B cell (primary cell): Measurements from ENCODE around the gene ARHGAP11A. TPM values are rescaled to one million over a fixed set of nuclear protein-coding genes. Genes with fewer than 3 reads are reported as not detected.

Source experiments
- ATAC-seq: fragments of 200-7000 bp; cut with Tn5 transposase; one replicate; pipeline ENCODE4 v1.10.0; 2021; ENCODE audit warnings: low read depth, mild to moderate bottlenecking, moderate number of reproducible peaks, moderate library complexity
- CTCF ChIA-PET: fragments of 350-600 bp; sonication (Branson Sonifier 250); formaldehyde crosslinking; loops from one replicate; lab custom pipeline; 2021; ENCODE audit warnings: antibody characterized with exemption, inconsistent platforms; lab: Charles Lee
- POLR2A ChIA-PET: fragments of 350-600 bp; sonication (Branson Sonifier 250); formaldehyde crosslinking; loops from one replicate; lab custom pipeline; 2021; ENCODE audit warnings: antibody characterized with exemption; lab: Charles Lee
- DNase-seq: peaks from one replicate; pipeline ENCODE4 v3.0.0; 2013
- H2AFZ ChIP-seq: 2 replicates; pipeline ENCODE4 v1.6.1; 2012; ENCODE audit warnings: mild to moderate bottlenecking, low read depth, low read length; ENCODE audit not compliant: insufficient read depth, poor library complexity, severe bottlenecking
- H3K27ac ChIP-seq, 2 donors: 1 replicate in 1 of 2; 2 replicates in 1 of 2; pipeline ENCODE4 v1.5.1; 2012 to 2013; ENCODE audit warnings: low read length in 2 of 2, mild to moderate bottlenecking in 2 of 2, moderate library complexity in 1 of 2
- H3K27me3 ChIP-seq, 4 experiments: fragments of 200-600 bp in 1 of 4; sonication (generic) in 1 of 4; replicated peaks in 1 of 4; 1 replicate in 2 of 4; 2 replicates in 2 of 4; pipeline versions ENCODE4 v1.6.1 to v1.7.0; 2013 to 2016; ENCODE audit warnings: low read length in 3 of 4, mild to moderate bottlenecking in 2 of 4, mixed read lengths in 1 of 4, moderate library complexity in 1 of 4; ENCODE audit not compliant: insufficient read depth in 4 of 4, control insufficient read depth in 3 of 4; ENCODE audit errors: control extremely low read depth in 1 of 4
- H3K36me3 ChIP-seq, 2 experiments: replicated peaks in 1 of 2; 1 replicate in 1 of 2; 2 replicates in 1 of 2; pipeline versions ENCODE4 v1.6.1 to v1.7.1; 2013; ENCODE audit warnings: low read length in 1 of 2; ENCODE audit not compliant: insufficient read depth in 2 of 2, control insufficient read depth in 1 of 2; ENCODE audit errors: control extremely low read depth in 1 of 2, extremely low read depth in 1 of 2
- H3K4me1 ChIP-seq, 2 donors: fragments of 200-600 bp in 1 of 2; sonication (generic) in 1 of 2; 1 replicate in 1 of 2; 2 replicates in 1 of 2; pipeline versions ENCODE4 v1.5.1 to v1.6.1; 2013 to 2017; ENCODE audit warnings: low read length in 2 of 2; ENCODE audit not compliant: control insufficient read depth in 2 of 2, insufficient read depth in 2 of 2
- H3K4me2 ChIP-seq: replicated peaks from 2 replicates; pipeline ENCODE3; 2012; ENCODE audit warnings: mild to moderate bottlenecking, low read depth, low read length; ENCODE audit not compliant: poor library complexity, severe bottlenecking
- H3K4me3 ChIP-seq, 5 experiments: fragments of 200-600 bp in 1 of 5; sonication (generic) in 1 of 5; 1 replicate in 3 of 5; 2 replicates in 2 of 5; pipeline versions ENCODE4 v1.5.1 to v1.7.0; 2011 to 2016; ENCODE audit warnings: low read length in 4 of 5, mild to moderate bottlenecking in 4 of 5, low read depth in 2 of 5, control low read depth in 1 of 5, moderate library complexity in 1 of 5; ENCODE audit not compliant: insufficient read depth in 1 of 5; ENCODE audit errors: control extremely low read depth in 1 of 5, extremely low read depth in 1 of 5
- H3K79me2 ChIP-seq: fragments of 200-600 bp; sonication (generic); one replicate; pipeline ENCODE4 v1.6.0; 2016; ENCODE audit warnings: low read length; ENCODE audit not compliant: control insufficient read depth, insufficient read depth
- H3K9ac ChIP-seq: fragments of 200-600 bp; sonication (generic); 2 replicates; pipeline ENCODE4 v1.6.1; 2017; ENCODE audit warnings: mild to moderate bottlenecking, low read length, moderate library complexity
- H3K9me3 ChIP-seq, 3 donors: one replicate each; pipeline versions ENCODE4 v1.6.1 to v1.7.1; 2013; ENCODE audit warnings: low read length in 2 of 3; ENCODE audit not compliant: control insufficient read depth in 2 of 3, insufficient read depth in 1 of 3; ENCODE audit errors: control extremely low read depth in 1 of 3
- H4K20me1 ChIP-seq: 2 replicates; pipeline ENCODE4 v1.6.0; 2012; ENCODE audit warnings: mild to moderate bottlenecking, low read length; ENCODE audit not compliant: insufficient read depth, control insufficient read depth, poor library complexity, severe bottlenecking
- H3K27ac Mint-ChIP-seq: one replicate; pipeline ENCODE4 v1.8.0; 2021; ENCODE audit warnings: mixed read lengths
- H3K27me3 Mint-ChIP-seq: one replicate; pipeline ENCODE4 v1.8.0; 2021; ENCODE audit warnings: mixed read lengths
- H3K4me1 Mint-ChIP-seq: one replicate; pipeline ENCODE4 v1.8.0; 2021; ENCODE audit warnings: mixed read lengths
- H3K4me3 Mint-ChIP-seq: one replicate; pipeline ENCODE4 v1.8.0; 2021; ENCODE audit warnings: mixed read lengths
- H3K9me3 Mint-ChIP-seq: one replicate; pipeline ENCODE4 v1.8.0; 2022; ENCODE audit warnings: mixed read lengths; ENCODE audit not compliant: insufficient read depth
- EZH2 ChIP-seq: IDR thresholded peaks from 2 replicates; pipeline ENCODE4 v1.6.1; 2012; ENCODE audit warnings: borderline replicate concordance, low read depth, mild to moderate bottlenecking, moderate library complexity, low read length; ENCODE audit not compliant: insufficient read depth, poor library complexity, severe bottlenecking
- WGBS: methylation state at CpG from one replicate; pipeline ENCODE4 v1.1.5; 2013; ENCODE audit warnings: missing lambda C conversion rate; ENCODE audit not compliant: insufficient coverage; 5-methylcytosine and 5-hydroxymethylcytosine counted together
- intact Hi-C: fragments of 100-400 bp; cut with micrococcal nuclease; formaldehyde crosslinking; loops from one replicate; pipeline ENCODE4 v1.10.0; 2022
- polyA plus RNA-seq: library from polyadenylated mRNA; depleted of rRNA; stranded (reverse); fragments of >200 nt; gene quantifications from 2 replicates; pipeline ENCODE4 v1.2.3, GENCODE V29; 2012
- total RNA-seq, 2 donors: library from RNA; stranded (reverse); fragments of 120-200 nt in 1 of 2; gene quantifications; 1 replicate in 1 of 2; 2 replicates in 1 of 2; pipeline versions ENCODE4 v1.2.3 to v1.2.4, GENCODE V29; 2013 to 2022
- TF ChIP-seq, protein P1 (sequence below): fragments of 200-600 bp; IDR thresholded peaks from one replicate; pipeline ENCODE4 v1.8.0; 2022; ENCODE audit warnings: antibody characterized with exemption, mild to moderate bottlenecking

The ARHGAP11A gene
- total and polyA plus RNA-seq, 2 donors (not counting 1 experiment from before 2014, with no cell fraction given), result 0.51 to 3.3 TPM

GRCh38 chr15:32656496-32656895, 41.2 kb downstream of the ARHGAP11A start:
- DNase-seq (no peak), ATAC-seq (no peak)
- H2AFZ ChIP-seq, result no peak overlapping the region
- H3K4me3 ChIP-seq, result no peak overlapping the region
- no peak overlapping the region for H3K9ac ChIP-seq
- H3K27ac ChIP-seq, result no peak overlapping the region
- H3K9me3 Mint-ChIP-seq, result no peaks in the 10 kb centered on the region
- no peaks in the 10 kb centered on the region for H4K20me1 ChIP-seq
- no peaks in the 10 kb centered on the region for H3K27me3 Mint-ChIP-seq
- H3K4me1 ChIP-seq, result no peaks in the 10 kb centered on the region
- 95% methylated on average over 7 of the region's 9 CpGs for WGBS
- H3K36me3 ChIP-seq, result no peaks in the 10 kb centered on the region
- H3K79me2 ChIP-seq, result no peaks in the 10 kb centered on the region
- no peak overlapping the region for H3K4me2 ChIP-seq
- no peak overlapping the region for H3K27ac Mint-ChIP-seq
- ChIA-PET CTCF (interaction anchor here (1.2 to 2.2 kb wide), 2 partner anchors 8 to 339 kb away, joined by 4 to 8 read pairs; no protein-coding TSS in a partner anchor), POLR2A (no interaction called here)
- H3K4me1 Mint-ChIP-seq, result peaks cover 3% of the 10 kb centered on the region
- no peaks in the 10 kb centered on the region for H3K9me3 ChIP-seq
- H3K4me3 Mint-ChIP-seq, result no peak overlapping the region
- intact Hi-C loops, result no loop called here
- TF ChIP-seq, protein P1, sequence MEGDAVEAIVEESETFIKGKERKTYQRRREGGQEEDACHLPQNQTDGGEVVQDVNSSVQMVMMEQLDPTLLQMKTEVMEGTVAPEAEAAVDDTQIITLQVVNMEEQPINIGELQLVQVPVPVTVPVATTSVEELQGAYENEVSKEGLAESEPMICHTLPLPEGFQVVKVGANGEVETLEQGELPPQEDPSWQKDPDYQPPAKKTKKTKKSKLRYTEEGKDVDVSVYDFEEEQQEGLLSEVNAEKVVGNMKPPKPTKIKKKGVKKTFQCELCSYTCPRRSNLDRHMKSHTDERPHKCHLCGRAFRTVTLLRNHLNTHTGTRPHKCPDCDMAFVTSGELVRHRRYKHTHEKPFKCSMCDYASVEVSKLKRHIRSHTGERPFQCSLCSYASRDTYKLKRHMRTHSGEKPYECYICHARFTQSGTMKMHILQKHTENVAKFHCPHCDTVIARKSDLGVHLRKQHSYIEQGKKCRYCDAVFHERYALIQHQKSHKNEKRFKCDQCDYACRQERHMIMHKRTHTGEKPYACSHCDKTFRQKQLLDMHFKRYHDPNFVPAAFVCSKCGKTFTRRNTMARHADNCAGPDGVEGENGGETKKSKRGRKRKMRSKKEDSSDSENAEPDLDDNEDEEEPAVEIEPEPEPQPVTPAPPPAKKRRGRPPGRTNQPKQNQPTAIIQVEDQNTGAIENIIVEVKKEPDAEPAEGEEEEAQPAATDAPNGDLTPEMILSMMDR, result no peak
- no peak for TF ChIP-seq EZH2
- no peaks in the 10 kb centered on the region for H3K27me3 ChIP-seq

GRCh38 chr15:32657198-32657883, 42.0 kb downstream of the ARHGAP11A start:
- Histone ChIP-seq H4K20me1 (no peaks in the 10 kb centered on the region), H3K27me3 (no peaks in the 10 kb centered on the region), H3K79me2 (no peaks in the 10 kb centered on the region), H2AFZ (peak overlapping the region; percentile 56), H3K4me2 (peak overlapping the region; percentile 5), H3K4me3 (no peak overlapping the region), H3K9ac (no peak overlapping the region), H3K9me3 (no peaks in the 10 kb centered on the region), H3K27ac (no peak overlapping the region), H3K4me1 (no peaks in the 10 kb centered on the region), H3K36me3 (no peaks in the 10 kb centered on the region)
- WGBS, result 20% methylated on average over 1 of the region's 5 CpGs
- intact Hi-C loops, result no loop called here
- Mint-ChIP-seq H3K27ac (no peak overlapping the region), H3K4me3 (no peak overlapping the region), H3K9me3 (no peaks in the 10 kb centered on the region), H3K27me3 (no peaks in the 10 kb centered on the region), H3K4me1 (peaks cover 3% of the 10 kb centered on the region)
- POLR2A ChIA-PET, result no interaction called here
- CTCF ChIA-PET, result interaction anchor here (1.2 to 2.3 kb wide), 3 partner anchors 298 to 338 kb away, joined by 3 to 9 read pairs (median 4); no protein-coding TSS in a partner anchor
- TF ChIP-seq, protein P1, result no peak
- TF ChIP-seq EZH2, result no peak
- DNase-seq, result no peak
- ATAC-seq, result no peak
